Measurements from ENCODE around the gene TMEM120B. TPM values are rescaled to one million over a fixed set of nuclear protein-coding genes. Genes with fewer than 3 reads are reported as not detected.

The TMEM120B gene
- total RNA-seq, 1 donor, result 8.0 TPM

GRCh38 chr12:121830134-121830533 lies 117.6 kb downstream of the TMEM120B start:
- no peak for DNase-seq (ENCODE audit: low read depth)
- no peak for TF ChIP-seq CTCF (IDR thresholded peaks at IDR 0.05; ENCODE audit: insufficient read depth, low read length)
- H3K4me3 ChIP-seq (ENCODE audit: low read depth, low read length), result no peak overlapping the region

GRCh38 chr12:121830588-121831265 lies 118.2 kb downstream of the TMEM120B start:
- H3K4me3 ChIP-seq (ENCODE audit: low read depth, low read length), result no peak overlapping the region
- no peak for DNase-seq (ENCODE audit: low read depth)
- TF ChIP-seq CTCF (IDR thresholded peaks at IDR 0.05; ENCODE audit: insufficient read depth, low read length), result no peak

Other genes starting within 250 kb of the TMEM120B start
- 26.8 and 29.8 TPM in 2 replicates for gene KDM2B, start 131.7 kb upstream of the TMEM120B start, total RNA-seq (ENCODE audit: low replicate concordance)
- gene ORAI1, start 86.2 kb upstream of the TMEM120B start, total RNA-seq (ENCODE audit: low replicate concordance), result 1.1 and 13.4 TPM in 2 replicates
- gene MORN3, start 43.1 kb upstream of the TMEM120B start, total RNA-seq (ENCODE audit: low replicate concordance), result 0.63 and 3.8 TPM in 2 replicates
- 10.9 and 13.1 TPM in 2 replicates for gene RHOF, start 80.9 kb downstream of the TMEM120B start, total RNA-seq (ENCODE audit: low replicate concordance)
- 5.0 and 6.1 TPM in 2 replicates for gene SETD1B, start 91.3 kb downstream of the TMEM120B start, total RNA-seq (ENCODE audit: low replicate concordance)
- 1.1 and 1.8 TPM in 2 replicates for gene HPD, start 146.1 kb downstream of the TMEM120B start, total RNA-seq (ENCODE audit: low replicate concordance)
- 27.6 and 57.9 TPM in 2 replicates for gene PSMD9, start 176.0 kb downstream of the TMEM120B start, total RNA-seq (ENCODE audit: low replicate concordance)
- gene CFAP251, start 205.8 kb downstream of the TMEM120B start, total RNA-seq (ENCODE audit: low replicate concordance), result 2.3 and 8.8 TPM in 2 replicates